D341Med (cell line): ENCODE measurements around the gene PDE4B.

Source experiments
- DNase-seq: peaks from one replicate; pipeline ENCODE4 v3.0.0; 2012; ENCODE audit warnings: low spot score

The PDE4B gene

DNA sequence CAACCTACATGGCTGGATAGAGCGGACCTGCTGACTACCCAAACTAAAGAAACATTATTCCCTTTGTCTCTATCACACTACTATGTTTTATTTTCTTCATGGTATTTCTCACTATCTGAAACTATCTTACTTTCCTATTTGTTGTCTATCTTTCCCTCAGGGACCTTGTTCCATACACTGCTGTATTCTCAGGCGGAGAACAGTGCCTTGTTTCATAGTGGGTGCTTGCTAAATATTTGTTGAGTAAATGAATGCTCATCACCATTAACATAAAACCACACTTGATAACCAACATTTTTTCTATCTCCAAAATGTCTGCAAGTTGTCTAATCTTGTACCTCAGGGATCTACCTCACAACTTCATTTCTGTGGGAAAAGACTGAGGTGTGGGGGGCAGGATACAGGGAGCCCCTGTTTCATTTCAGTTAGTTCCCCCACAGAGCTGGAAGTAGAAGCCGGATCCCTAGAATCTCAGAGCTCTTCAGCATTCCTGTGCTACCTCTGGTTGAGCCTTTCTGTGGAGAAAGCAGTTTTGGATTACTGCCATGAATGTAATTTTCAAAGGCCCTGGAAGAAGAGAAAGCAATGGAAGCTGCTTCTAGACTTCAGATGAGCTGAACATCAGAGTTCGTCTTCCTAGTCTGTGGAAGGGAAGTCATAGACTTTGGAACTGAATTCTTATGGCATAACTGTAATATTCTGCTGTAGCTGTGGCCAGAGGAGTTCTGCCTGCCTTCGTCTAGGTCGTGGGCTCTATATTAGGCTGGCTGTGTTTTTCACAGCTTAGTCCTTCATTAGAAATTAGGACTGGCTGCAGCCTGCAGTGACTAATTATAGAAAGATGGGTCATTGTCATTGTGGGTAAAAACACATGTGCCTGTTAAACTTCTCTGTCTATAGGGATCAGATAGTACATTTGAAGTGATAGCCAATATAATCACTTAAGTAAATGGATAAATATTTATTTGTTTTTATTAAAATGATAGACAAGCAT lies 448.1 kb downstream of the PDE4B start:
- no peak for DNase-seq

DNA sequence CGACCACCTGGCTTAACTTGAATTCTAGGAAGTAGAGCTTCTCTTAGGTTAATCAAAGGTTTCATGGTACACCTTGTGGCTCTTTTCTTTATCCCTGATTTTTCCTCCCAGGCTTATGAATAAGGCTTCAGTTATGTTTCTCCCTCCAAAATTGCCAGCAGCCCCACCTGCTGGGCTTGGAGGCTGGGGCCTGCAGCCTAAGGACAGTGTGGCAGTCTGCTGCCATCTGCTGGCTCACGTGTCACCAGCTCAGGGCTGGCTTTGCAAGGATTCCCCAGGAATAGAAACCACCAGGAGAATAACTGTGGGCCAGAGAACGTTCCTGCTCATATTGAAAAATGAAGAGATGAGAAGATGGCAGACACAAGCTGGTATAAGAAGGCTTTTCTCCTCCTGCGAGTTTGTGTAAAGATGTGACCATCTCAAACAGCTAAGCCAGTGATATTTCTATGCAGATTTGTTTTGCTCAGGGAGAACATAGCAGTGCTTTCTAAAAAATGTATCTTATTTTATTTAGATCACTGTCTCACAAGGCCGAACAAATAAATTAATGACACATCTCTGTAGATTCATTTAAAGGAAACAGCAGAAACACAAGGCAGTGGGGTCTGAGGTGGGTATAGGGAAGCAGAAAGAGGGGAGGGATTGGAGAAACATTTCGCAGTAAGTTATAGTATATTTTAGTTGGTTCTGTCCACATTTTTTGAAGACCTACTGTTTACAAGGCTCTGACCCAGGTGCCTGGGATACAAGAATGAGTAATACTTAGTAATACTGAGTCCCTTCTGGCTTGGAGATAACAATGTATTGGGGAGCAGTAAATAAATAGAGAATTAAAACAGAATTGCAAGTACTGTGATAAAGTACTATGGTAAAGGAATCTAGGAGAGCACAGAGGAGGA lies 450.2 kb downstream of the PDE4B start:
- peak; percentile 87 for DNase-seq

DNA sequence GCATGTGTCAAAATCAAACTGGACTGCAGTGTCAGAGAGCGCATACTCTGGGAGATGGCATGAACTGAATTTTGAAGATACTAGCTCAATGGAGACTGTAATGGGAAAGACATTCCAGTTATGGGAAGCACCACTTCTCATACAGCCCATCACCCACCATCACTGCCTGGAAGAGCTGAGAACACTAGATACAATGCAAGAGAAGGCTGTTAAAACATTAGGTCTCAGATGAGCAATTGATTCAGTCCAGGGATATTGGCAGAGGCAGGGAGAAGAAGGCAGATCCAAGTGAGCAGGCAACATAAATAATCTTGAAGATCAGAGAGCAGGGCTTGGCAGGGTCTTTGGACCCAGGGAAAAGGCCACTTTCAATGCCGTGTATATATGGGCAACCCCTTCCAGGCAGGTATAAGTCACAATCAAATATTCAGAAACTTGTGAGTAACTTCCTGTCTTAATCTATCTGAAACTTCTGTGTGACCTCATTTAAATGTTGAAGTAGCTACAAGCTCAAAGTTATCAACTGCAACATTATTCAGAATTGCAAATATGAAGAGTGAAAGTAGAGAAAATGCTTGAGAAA lies 450.9 kb downstream of the PDE4B start:
- DNase-seq = no peak

DNA sequence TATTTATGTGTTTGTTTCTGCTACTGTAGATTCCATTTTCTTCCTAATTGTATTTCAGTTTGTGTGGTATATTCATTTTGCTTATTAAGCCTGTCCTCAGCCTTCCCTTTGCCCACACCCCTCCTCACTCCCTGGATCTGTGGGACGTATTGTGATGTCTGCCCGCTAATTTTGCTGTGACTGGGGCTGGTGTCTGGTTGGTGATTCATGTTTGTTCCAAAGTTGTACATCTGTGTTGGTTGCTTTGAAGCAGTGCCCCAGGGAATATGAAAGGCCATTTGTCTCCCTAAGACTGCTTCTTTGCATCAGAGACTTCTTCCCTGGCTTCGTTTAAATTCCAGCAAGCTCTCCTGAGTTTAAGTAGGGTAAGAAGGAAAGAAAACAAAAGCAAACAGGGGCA lies 451.7 kb downstream of the PDE4B start:
- DNase-seq = no peak

DNA sequence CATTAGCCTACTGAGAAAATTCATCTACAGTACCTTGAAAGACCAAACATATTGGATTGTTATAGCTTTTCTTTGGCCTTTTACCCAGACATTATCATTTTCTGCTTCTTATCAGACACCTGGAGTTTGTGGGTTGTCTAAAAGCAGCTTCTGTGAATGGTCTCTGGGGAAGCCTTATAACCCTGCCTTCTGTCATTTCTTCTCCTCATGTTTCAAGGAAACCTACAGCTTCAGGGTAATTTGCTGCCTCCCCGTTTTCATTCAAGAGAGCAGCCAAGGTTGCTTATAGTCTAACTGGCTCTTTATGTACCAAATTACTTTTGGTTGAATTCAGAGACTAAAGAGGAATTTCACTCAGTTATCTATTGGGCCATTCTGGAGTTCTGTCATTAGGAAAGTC lies 453.0 kb downstream of the PDE4B start:
- DNase-seq = no peak

DNA sequence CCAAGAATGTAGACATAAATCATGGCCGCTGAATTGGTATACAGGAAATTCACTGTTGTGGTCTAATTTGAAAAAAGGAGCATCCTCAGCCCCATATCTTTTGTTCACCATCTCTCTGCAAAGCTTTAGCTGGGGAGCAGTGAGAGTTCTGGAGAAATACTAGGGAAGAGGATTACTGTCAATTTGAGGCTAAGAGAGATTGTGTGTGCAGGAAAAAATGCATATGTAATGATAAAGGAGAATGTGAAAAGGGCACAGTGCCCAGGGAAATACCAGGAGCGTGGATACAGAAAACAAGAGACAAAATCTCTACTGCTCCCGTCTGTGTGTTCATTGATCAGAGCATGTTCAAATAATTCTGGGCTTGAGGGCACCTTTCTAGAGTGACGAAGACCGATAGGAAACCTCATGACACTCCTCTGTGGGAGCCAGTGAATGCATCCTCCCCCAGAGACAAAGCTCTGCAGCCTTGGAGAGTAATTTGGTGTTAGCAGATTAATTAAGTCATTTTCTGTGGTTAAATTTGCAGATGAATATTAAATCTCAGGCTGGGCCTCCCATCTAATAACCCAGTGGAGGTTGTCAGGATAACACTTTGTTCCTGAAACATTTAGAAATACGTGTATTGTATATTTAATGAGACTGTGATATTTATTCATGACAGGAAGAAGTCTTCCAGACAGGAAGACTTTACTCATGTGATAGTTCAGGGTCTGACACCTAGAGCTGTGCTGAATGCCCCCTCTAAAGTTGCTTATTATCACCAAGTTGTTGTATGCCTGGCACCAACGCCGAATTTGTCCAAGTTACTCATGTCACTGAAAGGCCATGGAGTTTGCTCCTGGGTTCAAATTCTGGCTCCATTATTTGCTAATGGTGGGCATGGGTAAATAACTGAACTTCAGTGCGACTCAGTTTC lies 453.9 kb downstream of the PDE4B start:
- DNase-seq = no peak

DNA sequence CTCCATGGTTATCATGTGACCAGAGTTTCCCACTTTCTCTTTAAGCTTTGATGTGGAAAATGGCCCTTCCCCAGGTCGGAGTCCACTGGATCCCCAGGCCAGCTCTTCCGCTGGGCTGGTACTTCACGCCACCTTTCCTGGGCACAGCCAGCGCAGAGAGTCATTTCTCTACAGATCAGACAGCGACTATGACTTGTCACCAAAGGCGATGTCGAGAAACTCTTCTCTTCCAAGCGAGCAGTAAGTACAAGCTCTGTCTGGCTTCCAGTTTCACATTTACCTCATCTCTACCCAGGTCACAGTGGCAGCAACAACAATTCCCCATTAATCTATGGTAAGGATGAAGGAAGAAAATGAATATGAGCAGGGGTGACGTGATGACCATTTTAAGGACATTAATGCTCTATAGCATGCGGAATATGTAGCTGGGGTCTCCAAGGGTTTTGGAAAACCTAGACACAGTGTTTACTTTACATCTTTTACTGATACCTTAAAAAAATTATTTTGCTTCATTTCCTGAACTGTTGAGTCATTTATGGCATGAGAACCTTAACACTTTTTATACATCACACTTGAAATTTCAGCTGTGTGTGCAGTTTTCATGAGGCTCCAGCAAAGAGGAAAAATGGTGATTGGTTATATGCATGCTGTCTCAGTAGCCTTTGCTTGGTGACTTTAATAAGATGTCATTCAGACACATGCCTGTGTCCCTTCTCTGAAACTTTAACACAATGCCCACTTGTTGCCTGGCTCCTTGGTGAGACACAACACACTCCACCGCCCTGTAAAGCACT lies 454.9 kb downstream of the PDE4B start:
- no peak for DNase-seq

DNA sequence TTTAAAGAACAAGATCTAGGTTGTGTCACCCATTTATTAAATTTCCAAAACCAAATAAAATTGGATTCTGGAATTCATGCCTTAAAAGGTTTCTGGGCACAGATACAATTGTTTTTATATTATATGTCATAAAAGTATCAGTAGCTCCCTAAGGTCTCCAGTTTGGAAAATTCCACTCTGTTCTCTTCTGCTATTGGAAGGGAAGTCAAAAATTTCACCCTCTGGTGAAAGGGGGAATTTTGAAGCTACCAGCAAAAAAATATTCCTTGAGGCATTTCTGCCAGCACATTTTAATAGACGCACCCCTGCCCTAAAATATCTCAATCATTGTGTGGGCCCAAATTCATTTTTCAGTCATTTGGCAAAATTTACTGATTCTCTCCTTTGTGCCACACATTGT lies 455.6 kb downstream of the PDE4B start:
- DNase-seq = no peak

DNA sequence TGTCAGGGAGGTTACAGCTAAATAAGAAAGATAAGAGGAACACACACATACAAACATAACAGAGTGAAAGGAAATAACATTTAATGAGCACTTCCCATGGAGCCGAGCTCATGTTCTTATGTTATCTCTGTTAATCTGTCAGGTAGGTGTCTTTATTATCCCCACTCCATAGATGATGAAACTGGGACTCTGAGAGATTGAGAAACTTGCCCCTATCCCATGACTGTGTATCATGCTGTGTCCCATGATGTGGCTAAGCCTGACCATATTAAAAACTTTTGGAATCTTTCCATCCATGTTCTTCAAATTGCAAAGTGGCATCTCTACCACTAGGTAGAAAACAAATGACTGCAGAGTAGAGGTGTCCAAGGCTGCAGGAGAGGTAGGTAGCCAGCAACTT lies 456.1 kb downstream of the PDE4B start:
- no peak for DNase-seq

DNA sequence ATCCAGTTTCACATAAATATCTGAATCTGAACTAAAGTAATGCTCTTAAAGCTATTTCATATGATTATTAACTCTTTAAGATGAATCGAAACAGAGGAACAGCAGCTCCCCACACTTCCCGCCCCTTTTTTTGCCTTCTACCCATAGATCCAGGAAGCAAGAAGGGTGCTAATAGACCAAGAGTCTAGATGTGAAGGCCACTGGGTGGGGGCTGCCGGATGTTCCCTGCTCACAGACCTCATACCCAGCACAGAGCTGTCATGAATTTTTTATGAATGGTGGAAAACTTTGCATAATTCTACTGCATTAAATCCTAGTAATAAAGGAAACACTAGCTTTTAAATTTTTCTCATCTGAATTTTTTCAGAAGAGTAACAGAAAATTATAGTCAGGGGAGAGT lies 457.4 kb downstream of the PDE4B start:
- no peak for DNase-seq

DNA sequence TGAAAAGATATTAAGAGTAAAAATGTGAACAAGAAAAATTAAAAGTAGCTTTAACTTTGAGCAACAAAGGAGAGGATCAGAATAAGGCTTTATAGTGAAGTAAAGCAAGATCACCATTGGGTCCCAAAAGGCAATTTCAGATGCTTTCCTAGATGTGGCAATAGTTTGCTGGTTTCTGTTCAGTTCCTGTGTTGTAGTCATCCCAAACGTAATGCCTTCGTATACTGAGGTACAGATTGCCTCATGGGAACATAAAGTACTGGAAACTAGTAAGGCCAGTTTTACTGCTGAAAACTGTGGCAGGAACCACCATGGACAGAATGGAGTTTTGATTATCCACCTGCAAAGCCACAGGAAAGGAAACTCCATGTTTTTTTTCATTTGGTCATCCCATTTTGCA lies 457.8 kb downstream of the PDE4B start:
- DNase-seq = no peak

DNA sequence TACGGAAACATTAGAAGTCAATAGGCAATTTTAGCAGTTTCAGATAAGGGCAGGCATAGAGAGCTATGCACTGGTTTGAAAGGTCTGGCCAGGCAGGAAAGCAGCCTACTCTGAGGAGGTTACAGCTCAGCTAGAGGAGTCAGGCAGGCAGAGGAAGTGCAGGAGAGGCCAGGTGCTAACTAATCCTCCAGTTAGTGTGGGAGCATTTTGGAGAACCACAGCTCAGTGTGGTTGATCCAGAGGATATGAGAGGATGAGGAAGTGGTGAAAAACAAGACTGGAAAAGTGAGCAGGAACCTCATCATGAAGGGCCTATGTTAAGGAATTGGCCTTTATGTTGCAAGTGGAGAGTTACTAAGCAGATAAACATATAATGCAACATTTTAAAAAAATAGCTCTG lies 458.9 kb downstream of the PDE4B start:
- DNase-seq = no peak

DNA sequence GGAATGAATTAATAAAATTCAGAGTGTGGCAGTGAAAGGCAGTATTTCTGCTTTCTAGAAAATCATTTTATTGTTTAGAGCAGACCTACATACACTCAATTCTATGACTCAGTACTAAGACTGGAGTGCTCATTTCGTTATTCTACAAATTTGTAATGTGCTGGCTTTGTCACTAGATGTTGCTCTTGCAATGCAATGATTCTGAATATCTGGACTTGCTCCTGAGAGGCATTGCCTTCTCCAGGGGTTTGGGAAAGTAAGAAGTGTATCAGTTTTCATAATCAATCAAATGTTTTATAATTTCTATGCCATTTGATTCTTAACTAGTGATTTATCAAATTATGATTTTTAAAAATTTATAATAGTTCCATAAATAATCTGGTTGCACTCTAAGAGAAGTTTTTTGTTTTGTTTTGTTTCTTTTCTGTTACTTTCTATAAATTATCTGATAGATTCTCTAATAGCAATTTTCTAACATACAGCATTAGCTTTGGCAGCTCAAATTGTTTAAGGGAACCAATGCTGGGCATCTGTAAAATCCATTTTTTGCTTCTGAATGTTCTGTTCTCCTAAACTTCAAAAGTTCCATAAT lies 460.7 kb downstream of the PDE4B start:
- peak; percentile 64 for DNase-seq

DNA sequence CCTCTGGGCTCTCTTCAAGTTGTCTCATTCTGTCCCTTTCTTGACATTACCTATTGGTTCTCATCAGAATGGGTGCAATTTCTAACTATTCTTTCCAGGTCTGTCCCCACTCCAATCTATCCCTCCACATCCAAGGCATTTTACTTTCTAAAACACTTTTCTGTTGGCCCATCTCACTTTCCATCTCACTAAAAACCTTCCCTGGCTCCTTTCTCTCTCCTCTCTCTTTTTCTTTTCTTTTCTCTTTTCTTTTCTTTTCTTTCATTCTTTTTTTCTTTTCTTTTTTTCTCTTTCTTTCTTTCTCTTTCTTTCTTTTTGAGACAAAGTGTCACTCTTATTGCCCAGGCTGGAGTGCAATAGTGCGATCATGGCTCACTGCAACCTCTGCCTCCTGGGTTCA lies 462.1 kb downstream of the PDE4B start:
- DNase-seq = no peak

DNA sequence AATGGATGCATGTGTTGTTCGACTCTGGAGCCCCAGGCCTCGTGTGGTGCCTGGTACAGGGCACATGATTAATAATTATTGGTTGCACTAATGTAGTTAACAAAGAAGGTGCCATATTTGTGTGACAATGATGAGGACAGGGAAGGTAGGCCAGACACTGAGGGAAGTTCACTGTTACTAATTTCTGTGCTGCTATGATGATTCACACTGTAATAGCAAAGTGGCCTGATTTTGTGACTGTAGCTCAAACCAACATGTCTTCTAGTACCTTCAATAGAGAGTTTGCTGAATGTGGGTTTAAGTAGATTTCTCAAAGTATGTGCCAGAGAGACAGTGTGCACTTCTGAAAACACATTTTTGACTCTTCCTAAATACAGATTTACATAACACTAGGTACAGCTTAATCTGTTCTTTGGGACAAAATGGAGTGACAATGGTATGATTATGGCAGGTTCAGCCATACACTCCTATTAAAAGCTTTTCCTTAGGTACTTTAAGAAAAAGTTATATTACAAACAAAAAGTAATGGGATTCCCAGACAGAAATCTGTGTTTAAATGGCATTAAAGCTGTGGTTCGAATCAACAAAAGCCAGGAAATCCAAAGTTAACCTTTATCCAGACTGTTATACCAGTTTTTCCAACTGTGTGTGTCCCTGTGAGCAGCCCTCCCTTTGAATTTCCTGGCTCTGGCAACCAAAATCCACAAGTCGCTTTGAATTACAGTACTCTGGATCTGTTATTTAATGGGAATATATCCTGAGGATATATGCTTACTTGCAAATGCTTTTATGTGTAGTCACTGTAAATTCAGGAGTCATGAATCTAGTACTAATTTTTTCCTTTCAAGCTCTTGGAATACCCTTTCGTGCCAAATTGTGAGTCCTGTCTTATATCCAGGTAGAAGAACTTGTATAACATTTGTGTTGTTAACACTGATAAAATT lies 464.2 kb downstream of the PDE4B start:
- no peak for DNase-seq

DNA sequence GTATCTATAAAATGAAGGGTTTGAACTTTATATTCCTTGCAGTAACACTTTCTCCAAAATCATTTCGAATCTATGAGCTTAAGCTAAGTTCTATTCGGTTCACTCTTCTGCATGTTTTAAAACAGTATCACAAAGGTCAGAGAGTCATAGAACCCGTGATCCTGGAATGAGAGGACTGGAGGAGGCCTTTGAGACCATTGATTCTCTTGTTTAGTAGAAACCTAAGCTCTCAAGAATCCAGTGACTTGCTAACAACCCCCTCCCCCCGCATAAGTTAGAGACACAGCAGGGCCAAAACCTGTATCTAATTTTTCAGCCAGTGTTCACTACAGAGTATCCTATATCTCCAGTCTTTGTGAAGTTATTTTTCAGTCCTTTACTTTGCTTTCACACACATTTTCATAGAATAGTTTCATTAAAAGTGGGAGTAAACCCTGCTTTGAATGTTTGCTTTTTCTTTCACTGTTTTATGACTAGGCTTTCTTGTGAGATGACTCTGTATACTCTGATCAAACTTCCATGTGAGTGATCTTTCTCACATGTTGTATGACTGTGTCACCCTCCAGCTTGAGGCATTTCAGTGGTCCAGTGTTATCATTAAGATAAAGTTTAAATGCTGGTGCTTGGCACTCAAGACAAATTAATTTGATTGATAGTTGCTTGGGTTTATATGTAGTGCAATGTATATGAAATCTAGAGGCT lies 465.9 kb downstream of the PDE4B start:
- no peak for DNase-seq

DNA sequence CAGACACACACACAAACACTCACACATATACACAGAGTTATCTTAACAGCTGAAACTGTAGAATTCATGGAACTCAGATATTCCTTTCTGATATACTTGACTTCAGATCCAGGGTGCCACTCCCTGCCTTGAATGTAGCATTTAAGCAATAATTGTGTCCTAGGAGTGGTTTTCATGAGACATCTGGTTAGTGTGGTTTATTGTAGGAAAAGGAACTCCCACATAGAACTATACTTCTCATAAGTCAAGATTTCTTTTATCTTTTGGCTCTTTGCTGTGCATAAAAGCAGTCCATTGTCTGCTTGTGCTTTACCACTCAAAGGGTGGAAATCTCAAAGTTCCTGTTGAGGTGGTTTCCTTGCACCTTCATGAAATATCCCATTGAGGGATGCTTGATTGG lies 468.7 kb downstream of the PDE4B start:
- no peak for DNase-seq

DNA sequence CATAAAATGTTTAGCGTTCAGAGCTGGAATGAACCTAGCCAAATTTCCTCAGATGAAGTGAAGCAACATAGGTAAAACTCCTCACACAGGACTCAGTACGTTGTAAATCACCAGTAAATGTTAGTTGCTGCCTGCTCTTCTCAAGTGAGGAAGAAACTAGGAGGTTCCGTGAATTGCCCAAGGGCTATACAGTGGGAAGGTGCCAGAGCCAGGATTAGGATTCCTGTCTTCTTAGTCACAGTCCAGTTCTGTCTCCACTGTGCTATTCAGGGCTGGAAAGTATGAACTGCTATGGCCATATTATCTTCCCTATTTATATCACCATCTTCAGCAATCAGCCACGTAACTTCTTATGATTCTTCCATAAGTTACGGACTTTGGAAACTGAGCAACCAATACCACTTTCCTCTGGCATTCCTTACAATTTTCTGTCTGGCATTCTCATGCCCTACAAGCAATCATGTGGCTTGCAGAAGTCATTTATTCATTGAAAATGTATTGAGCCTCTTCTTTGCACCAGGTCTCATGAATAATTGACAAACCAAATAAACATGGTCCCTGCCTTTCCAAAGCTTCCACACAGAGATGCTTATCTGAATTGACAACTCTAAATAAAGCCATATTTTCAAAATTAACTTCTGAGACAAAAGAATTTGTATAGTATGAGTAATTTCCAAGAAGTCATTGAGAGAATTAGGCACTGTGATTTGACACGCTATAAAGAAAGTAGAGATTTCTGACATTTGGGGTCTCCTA lies 469.7 kb downstream of the PDE4B start:
- DNase-seq = no peak
